ENCODE results near the gene FYB2. TPM values are rescaled to one million over a fixed set of nuclear protein-coding genes. Genes with fewer than 3 reads are reported as not detected.

Gene FYB2
- total RNA-seq, 1 experiment from 2014 or later: not detected

DNA sequence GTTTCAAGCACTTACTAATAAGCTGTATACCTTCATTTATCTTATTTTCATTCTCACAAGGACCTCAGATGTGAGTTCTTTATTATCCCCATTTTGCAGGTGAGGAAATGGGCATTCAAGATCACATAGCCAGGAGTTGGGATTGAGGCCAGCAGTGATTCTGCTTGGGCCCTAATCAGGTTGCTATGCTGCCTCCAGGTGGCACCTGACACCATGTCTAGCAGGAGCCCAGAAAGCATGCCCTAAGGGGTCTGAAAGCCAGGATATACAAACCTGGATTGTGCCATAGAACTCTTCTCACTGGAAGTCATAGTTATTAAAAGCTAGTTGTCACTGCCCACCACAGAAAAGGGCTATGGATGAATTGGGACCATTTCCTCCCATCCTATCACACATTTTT, 61.1 kb downstream of the FYB2 start:
- ATAC-seq: peak; percentile 74
- H3K27me3 ChIP-seq (ENCODE audit: insufficient read depth, low read length): no peaks in the 10 kb centered on the region; the same call in 1 of the 2 replicates
- no peaks in the 10 kb centered on the region for H3K9me3 ChIP-seq (ENCODE audit: control insufficient read depth in 1 of 2, insufficient read depth in 1 of 2, low read depth in 1 of 2, low read length in 2 of 2)
- H2AFZ ChIP-seq (ENCODE audit: low read depth, low read length, poor library complexity, severe bottlenecking): no peak overlapping the region
- peak; percentile 55 for TF ChIP-seq RAD21 (IDR thresholded peaks at IDR 0.05; ENCODE audit: low read depth)
- TF ChIP-seq SRF (IDR thresholded peaks at IDR 0.05; ENCODE audit: low read depth): no peak
- TF ChIP-seq EZH2phosphoT487 (IDR thresholded peaks at IDR 0.05; ENCODE audit: borderline replicate concordance): no peak
- no peak for TF ChIP-seq YY1 (IDR thresholded peaks at IDR 0.05; ENCODE audit: extremely low read depth, insufficient replicate concordance, low read depth, low read length)
- TF ChIP-seq CTCF (IDR thresholded peaks at IDR 0.05 in 2 of 3, conservative IDR thresholded peaks at IDR 0.05 in 1 of 3; ENCODE audit: borderline replicate concordance in 1 of 3, insufficient read depth in 1 of 3, low read depth in 2 of 3, low read length in 2 of 3): peak; percentile 18 to 41 (median 40); a peak in 3 of 6 replicates
- TF ChIP-seq CEBPB (IDR thresholded peaks at IDR 0.05; ENCODE audit: low read depth): no peak
- no peak for TF ChIP-seq TCF7L2 (IDR thresholded peaks at IDR 0.05; ENCODE audit: borderline replicate concordance, extremely low read depth, insufficient read depth, insufficient read length)
- DNase-seq (ENCODE audit: low read depth, low spot score): peak; percentile 10
- intact Hi-C loops (cut with micrococcal nuclease): loop anchor here (1.0 to 2.0 kb wide), 2 partner anchors 45 to 63 kb away; no protein-coding TSS in a partner anchor
- no TSS peak for BruUV-seq (replicated peaks)
- H3K27ac ChIP-seq (ENCODE audit: low read depth, low read length): no peak overlapping the region
- POLR2A ChIA-PET: no interaction called here
- H3K9me2 ChIP-seq (ENCODE audit: insufficient read depth): no peaks in the 10 kb centered on the region
- CTCF ChIA-PET: interaction anchor here (1.0 to 1.7 kb wide), 2 partner anchors 46 to 63 kb away, joined by 9 to 12 read pairs; no protein-coding TSS in a partner anchor
- H3K4me1 ChIP-seq (ENCODE audit: control insufficient read depth in 1 of 2, insufficient read depth in 2 of 2, low read length in 2 of 2): no peaks in the 10 kb centered on the region
- RAD21 ChIA-PET (ENCODE audit: low non-redundant PET in 1 of 2, low total read pairs in 2 of 2, uncharacterized antibody in 2 of 2, unreplicated experiment in 2 of 2): no interaction called here
- H3K79me2 ChIP-seq (ENCODE audit: insufficient read depth, low read length): no peaks in the 10 kb centered on the region
- no peaks in the 10 kb centered on the region for H3K36me3 ChIP-seq (ENCODE audit: control insufficient read depth in 1 of 2, insufficient read depth in 2 of 2, low read length in 2 of 2)
- no peak overlapping the region for H3K4me2 ChIP-seq (ENCODE audit: low read length)
- no peak overlapping the region for H3K9ac ChIP-seq (ENCODE audit: low read length)
- no peaks in the 10 kb centered on the region for H4K20me1 ChIP-seq (ENCODE audit: insufficient read depth)
- no peak overlapping the region for H3K4me3 ChIP-seq (replicated peaks in 1 of 2; ENCODE audit: low read depth in 1 of 2, low read length in 2 of 2)

- no peak overlapping the region for H3K9ac ChIP-seq (ENCODE audit: low read length)
- DNase-seq (ENCODE audit: low read depth, low spot score) (no peak), ATAC-seq (no peak)
- no peak overlapping the region for H3K4me3 ChIP-seq (replicated peaks in 1 of 2; ENCODE audit: low read depth in 1 of 2, low read length in 2 of 2)
- ChIA-PET CTCF (interaction anchor here (1.2 kb wide), 1 partner anchor 47 kb away, joined by 3 read pairs; no protein-coding TSS in a partner anchor), POLR2A (no interaction called here), RAD21 (ENCODE audit: low non-redundant PET in 1 of 2, low total read pairs in 2 of 2, uncharacterized antibody in 2 of 2, unreplicated experiment in 2 of 2) (no interaction called here)
- peaks cover 5% of the 10 kb centered on the region; the same call in 1 of the 2 replicates for H3K27me3 ChIP-seq (ENCODE audit: insufficient read depth, low read length)
- no peaks in the 10 kb centered on the region for H3K9me2 ChIP-seq (ENCODE audit: insufficient read depth)
- no peak overlapping the region for H3K27ac ChIP-seq (ENCODE audit: low read depth, low read length)
- no peaks in the 10 kb centered on the region for H3K79me2 ChIP-seq (ENCODE audit: insufficient read depth, low read length)
- no peak overlapping the region for H3K4me2 ChIP-seq (ENCODE audit: low read length)
- H2AFZ ChIP-seq (ENCODE audit: low read depth, low read length, poor library complexity, severe bottlenecking): no peak overlapping the region
- intact Hi-C loops (cut with micrococcal nuclease): no loop called here
- no peaks in the 10 kb centered on the region for H3K4me1 ChIP-seq (ENCODE audit: control insufficient read depth in 1 of 2, insufficient read depth in 2 of 2, low read length in 2 of 2)
- no peaks in the 10 kb centered on the region for H4K20me1 ChIP-seq (ENCODE audit: insufficient read depth)
- H3K9me3 ChIP-seq (ENCODE audit: control insufficient read depth in 1 of 2, insufficient read depth in 1 of 2, low read depth in 1 of 2, low read length in 2 of 2): no peaks in the 10 kb centered on the region
- no peaks in the 10 kb centered on the region for H3K36me3 ChIP-seq (ENCODE audit: control insufficient read depth in 1 of 2, insufficient read depth in 2 of 2, low read length in 2 of 2)
- BruUV-seq (replicated peaks): no TSS peak
- TF ChIP-seq SIN3A (IDR thresholded peaks at IDR 0.05; ENCODE audit: low read depth) (no peak), EZH2 (IDR thresholded peaks at IDR 0.05) (no peak), YY1 (IDR thresholded peaks at IDR 0.05; ENCODE audit: extremely low read depth, insufficient replicate concordance, low read depth, low read length) (no peak), ZFX (IDR thresholded peaks at IDR 0.05) (no peak), JUND (IDR thresholded peaks at IDR 0.05) (no peak), POLR2AphosphoS5 (IDR thresholded peaks at IDR 0.05; ENCODE audit: low read depth, low read length) (no peak), CEBPB (IDR thresholded peaks at IDR 0.05; ENCODE audit: low read depth) (no peak), ZNF274 (IDR thresholded peaks at IDR 0.05; ENCODE audit: low read depth, low read length) (no peak), ELF1 (IDR thresholded peaks at IDR 0.05; ENCODE audit: borderline replicate concordance, low read depth) (no peak)
- TF ChIP-seq, protein P1, sequence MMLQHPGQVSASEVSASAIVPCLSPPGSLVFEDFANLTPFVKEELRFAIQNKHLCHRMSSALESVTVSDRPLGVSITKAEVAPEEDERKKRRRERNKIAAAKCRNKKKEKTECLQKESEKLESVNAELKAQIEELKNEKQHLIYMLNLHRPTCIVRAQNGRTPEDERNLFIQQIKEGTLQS (IDR thresholded peaks at IDR 0.05): no peak
- TF ChIP-seq, protein P2, sequence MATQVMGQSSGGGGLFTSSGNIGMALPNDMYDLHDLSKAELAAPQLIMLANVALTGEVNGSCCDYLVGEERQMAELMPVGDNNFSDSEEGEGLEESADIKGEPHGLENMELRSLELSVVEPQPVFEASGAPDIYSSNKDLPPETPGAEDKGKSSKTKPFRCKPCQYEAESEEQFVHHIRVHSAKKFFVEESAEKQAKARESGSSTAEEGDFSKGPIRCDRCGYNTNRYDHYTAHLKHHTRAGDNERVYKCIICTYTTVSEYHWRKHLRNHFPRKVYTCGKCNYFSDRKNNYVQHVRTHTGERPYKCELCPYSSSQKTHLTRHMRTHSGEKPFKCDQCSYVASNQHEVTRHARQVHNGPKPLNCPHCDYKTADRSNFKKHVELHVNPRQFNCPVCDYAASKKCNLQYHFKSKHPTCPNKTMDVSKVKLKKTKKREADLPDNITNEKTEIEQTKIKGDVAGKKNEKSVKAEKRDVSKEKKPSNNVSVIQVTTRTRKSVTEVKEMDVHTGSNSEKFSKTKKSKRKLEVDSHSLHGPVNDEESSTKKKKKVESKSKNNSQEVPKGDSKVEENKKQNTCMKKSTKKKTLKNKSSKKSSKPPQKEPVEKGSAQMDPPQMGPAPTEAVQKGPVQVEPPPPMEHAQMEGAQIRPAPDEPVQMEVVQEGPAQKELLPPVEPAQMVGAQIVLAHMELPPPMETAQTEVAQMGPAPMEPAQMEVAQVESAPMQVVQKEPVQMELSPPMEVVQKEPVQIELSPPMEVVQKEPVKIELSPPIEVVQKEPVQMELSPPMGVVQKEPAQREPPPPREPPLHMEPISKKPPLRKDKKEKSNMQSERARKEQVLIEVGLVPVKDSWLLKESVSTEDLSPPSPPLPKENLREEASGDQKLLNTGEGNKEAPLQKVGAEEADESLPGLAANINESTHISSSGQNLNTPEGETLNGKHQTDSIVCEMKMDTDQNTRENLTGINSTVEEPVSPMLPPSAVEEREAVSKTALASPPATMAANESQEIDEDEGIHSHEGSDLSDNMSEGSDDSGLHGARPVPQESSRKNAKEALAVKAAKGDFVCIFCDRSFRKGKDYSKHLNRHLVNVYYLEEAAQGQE (IDR thresholded peaks at IDR 0.05; ENCODE audit: low read depth): no peak
Measured at GRCh38 chr1:56755911-56756310, 63.3 kb downstream of the FYB2 start.
